Hepatocyte (in vitro differentiated cells): ENCODE data around the gene CCDC85C. TPM values are rescaled to one million over a fixed set of nuclear protein-coding genes. Genes with fewer than 3 reads are reported as not detected.

Experiments used
- DNase-seq: peaks from one replicate; pipeline ENCODE4 v3.0.0-alpha.2; 2016; ENCODE audit warnings: low spot score
- H2AFZ ChIP-seq: fragments of 200-600 bp; sonication (generic); 2 replicates; pipeline ENCODE4 v1.6.0; 2016; ENCODE audit warnings: antibody characterized with exemption, mild to moderate bottlenecking
- H3K27ac ChIP-seq: fragments of 200-600 bp; sonication (generic); 2 replicates; pipeline ENCODE4 v1.5.1; 2016; ENCODE audit warnings: mild to moderate bottlenecking
- H3K27me3 ChIP-seq: fragments of 200-600 bp; sonication (generic); 2 replicates; pipeline ENCODE4 v1.6.1; 2016
- H3K36me3 ChIP-seq: fragments of 200-600 bp; sonication (generic); replicated peaks from 2 replicates; pipeline ENCODE4 v1.5.1; 2016; ENCODE audit warnings: low read depth; ENCODE audit not compliant: insufficient read depth
- H3K4me1 ChIP-seq: fragments of 200-600 bp; sonication (generic); 2 replicates; pipeline ENCODE4 v1.5.1; 2016; ENCODE audit warnings: mild to moderate bottlenecking, moderate library complexity; ENCODE audit not compliant: insufficient read depth
- H3K4me2 ChIP-seq: fragments of 200-600 bp; sonication (generic); 2 replicates; pipeline ENCODE4 v1.6.0; 2016
- H3K4me3 ChIP-seq: fragments of 200-600 bp; sonication (generic); 2 replicates; pipeline ENCODE4 v1.5.1; 2016; ENCODE audit warnings: mild to moderate bottlenecking
- H3K79me2 ChIP-seq: fragments of 200-600 bp; sonication (generic); 2 replicates; pipeline ENCODE4 v1.6.0; 2017; ENCODE audit warnings: mild to moderate bottlenecking
- H3K9me2 ChIP-seq: fragments of 200-600 bp; sonication (generic); replicated peaks from 2 replicates; pipeline ENCODE4 v1.6.0; 2017; ENCODE audit warnings: mild to moderate bottlenecking; ENCODE audit not compliant: insufficient read depth
- H3K9me3 ChIP-seq: fragments of 200-600 bp; sonication (generic); 2 replicates; pipeline ENCODE4 v1.5.1; 2016; ENCODE audit warnings: low read depth, mild to moderate bottlenecking
- H4K20me1 ChIP-seq: fragments of 200-600 bp; sonication (generic); 2 replicates; pipeline ENCODE4 v1.6.0; 2016; ENCODE audit warnings: mild to moderate bottlenecking; ENCODE audit not compliant: insufficient read depth, poor library complexity, severe bottlenecking
- CTCF ChIP-seq: fragments of 200-600 bp; sonication (generic); IDR thresholded peaks from 2 replicates; pipeline ENCODE4 v1.5.1; 2016; ENCODE audit warnings: antibody characterized with exemption, mild to moderate bottlenecking; ENCODE audit not compliant: poor library complexity
- EZH2 ChIP-seq: fragments of 200-600 bp; sonication (generic); IDR thresholded peaks from 2 replicates; pipeline ENCODE4 v1.6.1; 2016; ENCODE audit warnings: antibody characterized with exemption, mild to moderate bottlenecking, borderline replicate concordance
- EZH2phosphoT487 ChIP-seq: fragments of 200-600 bp; sonication (generic); IDR thresholded peaks from one replicate; pipeline ENCODE4 v1.6.1; 2018; ENCODE audit warnings: antibody characterized with exemption, mild to moderate bottlenecking, low read depth, moderate library complexity; ENCODE audit not compliant: unreplicated experiment, severe bottlenecking
- WGBS: methylation state at CpG from one replicate; pipeline ENCODE4 v1.1.6; 2016; ENCODE audit warnings: low lambda C conversion rate; ENCODE audit errors: missing lambda C conversion rate; 5-methylcytosine and 5-hydroxymethylcytosine counted together
- polyA plus RNA-seq: library from polyadenylated mRNA; unstranded; fragments of >200 nt; fragmentation: Nextera tagmentation; extraction: Ambion mirVana; gene quantifications from 2 replicates; pipeline ENCODE4 v1.2.1, GENCODE V29; 2016
- total RNA-seq: library from RNA; depleted of rRNA; stranded (reverse); fragments of >200 nt; gene quantifications from 2 replicates; pipeline ENCODE4 v1.2.3, GENCODE V29; 2014

The CCDC85C gene
- total and polyA plus RNA-seq, 2 experiments from 2014 or later, result 37.8 to 47.2 TPM

GRCh38 chr14:99541211-99541610 is 62.8 kb downstream of the CCDC85C start:
- Histone ChIP-seq H3K27me3 (no peaks in the 10 kb centered on the region), H3K36me3 (no peaks in the 10 kb centered on the region), H3K79me2 (peaks cover 98% of the 10 kb centered on the region), H3K9me3 (no peaks in the 10 kb centered on the region), H3K4me1 (peaks cover 38% of the 10 kb centered on the region), H3K4me2 (no peak overlapping the region), H3K27ac (no peak overlapping the region), H3K9me2 (no peaks in the 10 kb centered on the region), H3K4me3 (no peak overlapping the region), H4K20me1 (peaks cover 40% of the 10 kb centered on the region), H2AFZ (no peak overlapping the region)
- no peak for DNase-seq
- TF ChIP-seq CTCF (no peak), EZH2 (no peak), EZH2phosphoT487 (no peak)
- 94% methylated on average over 10 of the region's 10 CpGs for WGBS

DNA sequence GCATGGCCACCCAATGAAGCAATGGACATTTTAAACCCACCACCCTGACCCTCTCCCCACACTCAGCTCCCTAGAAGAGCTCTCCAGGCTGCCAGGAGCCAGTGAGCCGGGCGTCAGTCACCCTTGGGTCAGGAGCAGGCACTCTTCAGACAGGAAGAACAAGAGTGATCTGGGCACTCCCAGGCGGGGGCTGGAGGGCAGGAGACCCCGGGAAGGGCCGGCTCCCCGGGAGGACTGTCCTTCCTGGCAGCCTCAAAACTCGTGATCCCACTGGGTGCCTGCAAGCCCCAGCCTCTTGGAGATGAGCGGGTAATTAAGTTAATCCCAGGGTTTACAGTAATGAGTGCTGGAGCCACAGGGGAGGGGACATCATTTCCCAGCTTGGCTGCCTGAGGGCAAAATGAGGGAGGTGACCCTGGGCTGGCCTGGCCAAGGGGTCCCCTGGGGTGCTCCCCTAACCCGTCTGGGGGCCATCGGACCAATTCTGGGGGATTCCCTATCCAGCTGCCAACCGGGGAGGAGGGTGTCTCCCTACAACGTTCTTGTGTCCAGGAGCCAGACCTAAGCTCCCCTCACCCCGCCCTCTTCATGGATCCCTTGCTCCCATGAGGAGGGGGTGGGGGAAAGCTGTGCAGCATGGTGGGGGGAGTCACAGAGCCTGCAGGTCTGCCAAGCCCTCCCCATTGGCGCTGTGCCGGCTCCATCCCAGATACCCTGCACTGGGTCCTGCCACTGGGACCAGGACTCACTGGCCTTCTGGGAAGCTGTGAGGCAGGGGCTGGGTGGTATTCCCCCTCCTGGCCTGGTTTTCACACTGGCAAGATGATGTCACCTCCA is 63.6 kb downstream of the CCDC85C start:
- Histone ChIP-seq H3K36me3 (no peaks in the 10 kb centered on the region), H3K4me3 (no peak overlapping the region), H3K9me2 (no peaks in the 10 kb centered on the region), H2AFZ (no peak overlapping the region), H3K27me3 (no peaks in the 10 kb centered on the region), H3K4me1 (peaks cover 36% of the 10 kb centered on the region), H3K27ac (no peak overlapping the region), H3K9me3 (no peaks in the 10 kb centered on the region), H4K20me1 (peaks cover 33% of the 10 kb centered on the region), H3K4me2 (no peak overlapping the region), H3K79me2 (peaks cover 98% of the 10 kb centered on the region)
- no peak for DNase-seq
- 52% methylated on average over 15 of the region's 15 CpGs for WGBS
- TF ChIP-seq EZH2, result no peak
- no peak for TF ChIP-seq EZH2phosphoT487
- no peak for TF ChIP-seq CTCF

DNA sequence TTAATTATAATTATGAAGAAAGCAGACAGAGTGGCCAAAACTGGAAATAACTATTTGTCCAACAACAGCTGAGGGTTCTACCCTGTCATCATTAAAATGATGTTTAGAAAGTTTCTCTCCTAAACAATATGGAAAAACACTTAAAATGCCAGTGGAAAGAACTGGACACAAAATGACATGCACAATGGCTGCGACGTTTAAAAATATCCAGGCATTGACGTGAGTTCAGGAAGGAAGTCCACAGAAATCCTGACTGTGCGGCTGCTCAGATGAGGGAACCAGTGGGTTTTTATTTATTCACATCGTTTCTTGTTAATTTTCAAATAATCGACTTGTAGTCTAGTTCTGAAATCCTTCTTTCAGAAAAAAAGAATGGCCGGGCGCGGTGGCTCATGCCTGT is 64.5 kb downstream of the CCDC85C start:
- Histone ChIP-seq H3K9me3 (no peaks in the 10 kb centered on the region), H3K4me2 (no peak overlapping the region), H2AFZ (no peak overlapping the region), H3K79me2 (peaks cover 98% of the 10 kb centered on the region), H4K20me1 (peaks cover 26% of the 10 kb centered on the region), H3K4me3 (no peak overlapping the region), H3K36me3 (no peaks in the 10 kb centered on the region), H3K27me3 (no peaks in the 10 kb centered on the region), H3K9me2 (no peaks in the 10 kb centered on the region), H3K27ac (no peak overlapping the region), H3K4me1 (peaks cover 36% of the 10 kb centered on the region)
- no peak for DNase-seq
- TF ChIP-seq EZH2 (no peak), EZH2phosphoT487 (no peak), CTCF (no peak)
- 90% methylated on average over 9 of the region's 9 CpGs for WGBS
